GM19463 (cell line): ENCODE data around the gene PACSIN1.
"Not testable (repeated sequence)": the region's sequence is repeated elsewhere in the genome, so short reads cannot be mapped to it uniquely, and the experiment has no call there.

Source experiments
- ATAC-seq: cut with Tn5 transposase; IDR thresholded peaks from one replicate; pipeline ENCODE4 v1.9.1; 2021; ENCODE audit warnings: mild to moderate bottlenecking, moderate library complexity; ENCODE audit not compliant: unreplicated experiment

The PACSIN1 gene

GRCh38 chr6:34484899-34485298 is 19.0 kb downstream of the PACSIN1 start:
- ATAC-seq: no peak

- ATAC-seq: no peak
Measured at GRCh38 chr6:34485321-34486060, 19.6 kb downstream of the PACSIN1 start.

- ATAC-seq: no peak
Measured at GRCh38 chr6:34486106-34486740, 20.3 kb downstream of the PACSIN1 start.

DNA sequence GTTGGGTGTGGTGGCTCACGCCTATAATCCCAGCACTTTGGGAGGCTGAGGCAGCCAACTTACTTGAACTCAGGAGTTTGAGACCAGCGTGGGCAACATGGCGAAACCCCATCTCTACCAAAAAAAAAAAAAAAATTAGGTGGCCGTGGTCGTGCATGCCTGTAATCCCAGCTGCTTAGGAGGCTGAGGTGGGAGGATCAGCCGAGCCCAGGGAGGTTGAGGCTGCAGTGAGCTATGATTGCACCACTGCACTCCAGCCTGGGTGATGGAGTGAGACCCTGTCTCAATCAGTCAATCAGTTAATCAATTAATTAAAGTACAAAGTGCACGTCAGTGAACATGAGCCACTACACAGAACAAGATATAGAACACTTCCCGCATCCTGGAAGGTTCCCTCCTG is 21.0 kb downstream of the PACSIN1 start:
- not testable (repeated sequence) for ATAC-seq

GRCh38 chr6:34487536-34487935 is 21.7 kb downstream of the PACSIN1 start:
- no peak for ATAC-seq

DNA sequence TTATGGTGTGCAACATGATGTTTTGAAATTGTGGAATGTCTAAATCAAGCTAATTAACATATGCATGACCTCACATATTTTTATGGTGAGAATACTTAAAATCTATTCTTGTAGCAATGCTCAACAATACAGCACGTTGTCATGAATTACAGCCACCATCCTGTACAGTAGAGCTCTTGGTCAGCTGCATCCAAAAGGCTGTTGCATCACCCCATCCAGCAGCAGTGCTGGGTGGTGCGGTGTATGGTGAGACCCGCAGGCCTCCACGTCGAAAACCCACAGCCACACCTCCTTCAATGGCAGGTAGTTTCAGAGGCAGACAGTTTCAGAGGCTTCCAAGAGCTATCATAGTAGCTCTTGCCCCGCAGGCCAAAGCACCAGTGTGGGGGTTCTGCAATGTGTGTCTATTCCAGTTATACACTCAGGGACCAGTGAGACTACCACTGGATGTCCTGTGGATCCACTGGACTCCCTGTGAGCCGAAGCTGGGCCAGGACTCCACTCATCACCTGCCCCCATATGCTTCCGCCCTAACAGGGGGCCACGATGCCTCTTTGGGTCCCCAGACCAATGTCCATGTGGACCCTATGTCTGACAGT is 23.4 kb downstream of the PACSIN1 start:
- no peak for ATAC-seq

- ATAC-seq: no peak
Measured at GRCh38 chr6:34490390-34491090, 24.7 kb downstream of the PACSIN1 start.

- ATAC-seq: no peak
Measured at GRCh38 chr6:34491091-34491430, 25.2 kb downstream of the PACSIN1 start.

GRCh38 chr6:34493344-34493743 is 27.5 kb downstream of the PACSIN1 start:
- no peak for ATAC-seq

DNA sequence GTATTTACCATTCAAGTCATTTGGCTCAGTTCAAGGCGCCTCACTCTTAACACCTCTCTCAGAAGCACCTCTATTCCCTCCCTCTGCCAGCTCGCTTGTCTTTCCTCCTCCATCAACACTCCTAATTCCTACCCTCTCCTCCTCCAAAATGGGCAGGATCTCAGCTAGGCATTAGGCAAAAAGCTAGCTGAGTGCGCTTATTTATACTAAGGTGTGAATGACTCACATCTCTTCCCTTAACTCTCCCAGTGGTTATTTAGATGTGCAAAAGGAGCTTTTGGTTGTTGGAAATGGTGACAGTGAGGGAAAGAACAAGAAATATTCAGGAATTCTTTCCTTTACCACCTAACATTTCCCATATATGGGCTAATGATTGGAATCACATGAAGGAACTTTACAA is 29.1 kb downstream of the PACSIN1 start:
- ATAC-seq: no peak

- ATAC-seq: no peak
Measured at GRCh38 chr6:34496103-34496685, 30.3 kb downstream of the PACSIN1 start.

DNA sequence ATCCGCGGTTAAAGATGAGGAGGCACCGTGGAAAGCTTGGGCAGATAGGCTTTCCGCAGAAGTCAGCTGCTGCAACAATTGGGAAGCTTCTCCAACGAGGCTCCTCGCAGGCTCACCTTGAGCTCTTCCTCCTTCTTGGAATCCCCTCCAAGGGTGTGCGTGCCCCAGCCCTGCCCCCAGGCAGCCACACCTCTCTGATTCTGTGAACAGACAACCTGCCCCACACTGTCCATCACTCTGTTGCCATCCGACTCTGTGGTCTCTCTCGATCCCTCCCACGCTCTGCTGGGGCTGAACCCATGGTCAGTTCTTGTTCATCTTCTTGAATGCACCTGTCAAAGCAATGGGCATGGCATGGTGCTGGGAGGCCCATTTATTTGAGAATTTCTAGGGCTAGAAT is 31.5 kb downstream of the PACSIN1 start:
- ATAC-seq: no peak

GRCh38 chr6:34506718-34507117 is 40.8 kb downstream of the PACSIN1 start:
- ATAC-seq: no peak

- no peak for ATAC-seq
Measured at GRCh38 chr6:34508425-34508824, 42.5 kb downstream of the PACSIN1 start.

DNA sequence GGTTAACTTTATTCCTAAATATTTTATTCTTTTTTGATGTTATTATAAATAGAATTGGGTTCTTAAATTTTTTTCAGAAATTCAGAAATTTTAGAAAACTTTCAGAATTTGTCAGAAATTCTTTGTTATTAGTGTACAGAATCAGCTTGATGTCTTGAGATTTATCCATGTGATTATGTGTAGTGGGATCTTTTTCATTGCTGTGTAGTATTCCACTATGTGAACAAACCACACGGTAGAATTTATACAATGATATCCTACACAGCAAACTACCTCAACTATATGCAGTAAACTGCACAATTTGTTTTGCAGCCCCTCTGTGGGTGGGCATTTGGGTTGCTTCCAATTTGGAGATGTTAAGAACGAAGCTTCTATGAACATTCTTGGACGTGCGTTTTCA is 43.9 kb downstream of the PACSIN1 start:
- no peak for ATAC-seq

GRCh38 chr6:34510299-34510698 is 44.4 kb downstream of the PACSIN1 start:
- no peak for ATAC-seq

- ATAC-seq: no peak
Measured at GRCh38 chr6:34511214-34511914, 45.5 kb downstream of the PACSIN1 start.

DNA sequence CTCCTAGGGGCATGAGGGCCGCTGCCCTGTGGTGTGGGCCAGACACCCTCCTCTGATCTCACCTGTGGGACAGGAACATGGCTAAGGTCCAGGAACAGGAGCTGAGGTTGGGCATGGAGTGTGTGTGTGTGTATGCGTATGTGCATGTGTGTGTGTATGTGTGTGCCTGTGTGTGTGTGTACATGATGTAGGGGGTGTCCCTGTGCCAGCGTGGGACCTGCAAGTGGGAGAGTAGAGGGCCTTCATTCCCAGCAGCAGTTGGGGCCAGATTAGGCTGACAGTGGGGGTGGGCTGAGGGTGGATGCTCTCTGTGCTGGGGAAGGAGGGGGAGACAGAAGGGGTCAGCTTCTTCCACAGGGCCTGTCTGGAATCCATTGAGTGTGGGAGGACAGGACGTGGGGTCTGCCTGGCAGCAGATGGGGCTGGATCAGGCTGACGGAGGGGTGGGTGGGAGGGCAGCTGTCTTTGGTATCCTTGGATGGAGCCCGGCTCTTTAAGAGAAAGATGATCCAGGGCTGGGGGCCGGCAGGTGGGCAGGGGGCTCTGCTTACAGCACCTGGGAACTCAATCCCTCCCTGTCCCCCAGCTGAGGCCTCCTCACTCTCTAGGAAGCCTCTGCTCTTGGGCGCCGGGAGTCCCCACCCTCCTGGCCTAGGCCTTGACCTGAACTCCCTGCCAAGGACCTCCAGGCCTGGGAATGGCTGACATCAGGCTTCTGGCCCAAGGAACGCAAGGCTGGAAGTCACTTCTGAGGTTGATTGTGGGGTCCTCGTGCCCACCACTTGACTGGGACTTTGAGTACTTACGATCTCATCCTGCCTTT is 46.2 kb downstream of the PACSIN1 start:
- ATAC-seq: no peak

- no peak for ATAC-seq
Measured at GRCh38 chr6:34512738-34513115, 46.9 kb downstream of the PACSIN1 start.

DNA sequence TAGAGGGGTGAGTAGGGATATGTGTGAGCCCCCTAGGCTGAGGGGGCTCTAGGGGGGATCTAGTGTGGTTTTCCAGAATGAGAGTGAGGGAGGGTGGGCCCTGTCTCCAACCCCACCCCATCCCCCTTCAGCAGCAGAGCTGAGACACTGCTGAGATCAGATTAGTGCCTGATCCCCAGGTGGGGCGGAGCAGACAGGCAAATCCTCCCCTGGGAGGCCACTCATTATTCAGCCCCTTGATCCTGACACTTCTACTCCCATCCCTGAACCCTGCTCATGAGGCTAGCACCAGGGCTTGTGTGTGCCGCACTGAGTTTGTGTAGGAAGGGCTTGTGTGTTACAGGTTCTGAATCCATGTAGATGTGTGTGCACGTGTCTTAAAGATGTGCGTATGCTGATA is 47.8 kb downstream of the PACSIN1 start:
- ATAC-seq: no peak
